PC-3 (cell line): Measurements from ENCODE around the gene MAFF. TPM values are rescaled to one million over a fixed set of nuclear protein-coding genes. Genes with fewer than 3 reads are reported as not detected.
A peak's percentile ranks its signal among the peaks of the same experiment; 100 is the strongest.

Experiments used
- ATAC-seq: fragments of 200-7000 bp; cut with Tn5 transposase; 2 replicates; pipeline ENCODE4 v1.9.1; 2020; ENCODE audit warnings: mild to moderate bottlenecking, moderate library complexity
- BruUV-seq: library from RNA; stranded (reverse); fragments of 400-500 nt; replicated peaks from 2 replicates; lab custom pipeline; 2021; lab: Mats Ljungman, UMichigan
- CTCF ChIA-PET: fragments of 300-600 bp; sonication (Branson Sonifier 250); formaldehyde crosslinking; loops from one replicate; lab custom pipeline; 2022; ENCODE audit warnings: antibody characterized with exemption; lab: Charles Lee
- POLR2A ChIA-PET: fragments of 300-600 bp; sonication (Branson Sonifier 250); formaldehyde crosslinking; loops from one replicate; lab custom pipeline; 2022; ENCODE audit warnings: antibody characterized with exemption; ENCODE audit not compliant: unreplicated experiment; lab: Charles Lee
- DNase-seq: peaks from one replicate; pipeline ENCODE4 v3.0.0-alpha.2; 2015
- H2AFZ ChIP-seq: fragments of 300-600 bp; sonication (generic); 2 replicates; pipeline ENCODE4 v1.6.0; 2016; ENCODE audit warnings: antibody characterized with exemption, low read length
- H3F3A ChIP-seq: fragments of 300-600 bp; sonication (generic); one replicate; pipeline ENCODE4 v1.6.0; 2017; ENCODE audit warnings: antibody characterized with exemption, low read length, control low read depth, mild to moderate bottlenecking; ENCODE audit not compliant: unreplicated experiment
- H3K27ac ChIP-seq: fragments of 300-600 bp; sonication (generic); 2 replicates; pipeline ENCODE4 v1.5.1; 2016; ENCODE audit warnings: mild to moderate bottlenecking, low read length
- H3K27me3 ChIP-seq: fragments of 300-600 bp; sonication (generic); 2 replicates; pipeline ENCODE4 v1.6.1; 2016; ENCODE audit warnings: low read length, mixed read lengths
- H3K36me3 ChIP-seq: fragments of 300-600 bp; sonication (generic); 2 replicates; pipeline ENCODE4 v1.6.1; 2016; ENCODE audit warnings: low read depth, mixed run types, low read length, mixed read lengths
- H3K4me1 ChIP-seq: fragments of 300-600 bp; sonication (generic); 2 replicates; pipeline ENCODE4 v1.5.1; 2016; ENCODE audit warnings: low read length; ENCODE audit not compliant: insufficient read depth
- H3K4me2 ChIP-seq: fragments of 300-600 bp; sonication (generic); 2 replicates; pipeline ENCODE4 v1.6.0; 2016; ENCODE audit warnings: low read length
- H3K4me3 ChIP-seq: fragments of 300-600 bp; sonication (generic); 2 replicates; pipeline ENCODE4 v1.5.1; 2016; ENCODE audit warnings: mild to moderate bottlenecking, low read length, mixed read lengths
- H3K79me2 ChIP-seq: fragments of 300-600 bp; sonication (generic); 2 replicates; pipeline ENCODE4 v1.6.1; 2017; ENCODE audit warnings: low read length, mixed read lengths
- H3K9ac ChIP-seq: fragments of 300-600 bp; sonication (generic); 2 replicates; pipeline ENCODE4 v1.6.0; 2016; ENCODE audit warnings: mild to moderate bottlenecking, low read length
- H3K9me2 ChIP-seq: fragments of 300-600 bp; sonication (generic); replicated peaks from 2 replicates; pipeline ENCODE4 v1.6.1; 2016; ENCODE audit warnings: mixed run types, low read length, mixed read lengths
- H3K9me3 ChIP-seq: fragments of 300-600 bp; sonication (generic); 2 replicates; pipeline ENCODE4 v1.6.1; 2016; ENCODE audit warnings: low read length, mixed read lengths
- H4K20me1 ChIP-seq: fragments of 300-600 bp; sonication (generic); 2 replicates; pipeline ENCODE4 v1.6.1; 2016; ENCODE audit warnings: low read length, mixed read lengths
- EZH2 ChIP-seq: fragments of 300-600 bp; sonication (generic); IDR thresholded peaks from one replicate; pipeline ENCODE4 v1.6.1; 2017; ENCODE audit warnings: antibody characterized with exemption, mild to moderate bottlenecking, low read length; ENCODE audit not compliant: unreplicated experiment
- EZH2phosphoT487 ChIP-seq: fragments of 300-600 bp; sonication (generic); IDR thresholded peaks from 2 replicates; pipeline ENCODE4 v1.6.1; 2018; ENCODE audit warnings: mild to moderate bottlenecking, antibody characterized with exemption, low read length, borderline replicate concordance
- intact Hi-C: fragments of 100-400 bp; cut with micrococcal nuclease; formaldehyde crosslinking; loops from 2 replicates; pipeline ENCODE4 v1.9.0; 2023
- total RNA-seq: library from RNA; depleted of rRNA; stranded (reverse); fragments of >200 nt; gene quantifications from 2 replicates; pipeline ENCODE4 v1.2.3, GENCODE V29; 2014
- TF ChIP-seq, protein P1 (sequence below): fragments of 300-600 bp; sonication (generic); conservative IDR thresholded peaks from 2 replicates; pipeline ENCODE4 v1.5.1; 2017; ENCODE audit warnings: antibody characterized with exemption, low read depth, mild to moderate bottlenecking, low read length

The MAFF gene
- total RNA-seq, 1 experiment from 2014 or later: 72.6 TPM

DNA sequence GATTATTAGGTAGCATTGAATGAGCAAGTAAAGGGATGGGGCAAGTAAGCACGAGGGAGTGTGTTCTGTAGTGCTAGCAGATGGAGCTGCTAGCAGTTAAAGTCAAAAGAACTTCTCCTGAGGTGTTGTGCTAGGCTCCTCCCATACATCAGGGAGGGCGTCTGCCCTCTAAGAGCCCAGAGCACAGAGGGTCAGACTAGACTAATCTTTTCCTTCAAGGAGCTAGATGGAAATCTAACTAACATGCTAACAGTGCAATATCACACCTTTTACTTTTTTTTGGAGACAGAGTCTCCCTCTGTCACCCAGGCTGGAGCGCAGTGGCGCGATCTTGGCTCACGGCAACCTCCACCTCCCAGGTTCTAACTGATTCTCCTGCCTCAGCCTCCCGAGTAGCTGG, 17.0 kb upstream of the MAFF start:
- Histone ChIP-seq H3K36me3 (no peaks in the 10 kb centered on the region), H3K4me1 (peaks cover 26% of the 10 kb centered on the region), H3K9ac (no peak overlapping the region), H3K9me3 (no peaks in the 10 kb centered on the region), H3K27me3 (no peaks in the 10 kb centered on the region), H4K20me1 (no peaks in the 10 kb centered on the region), H2AFZ (no peak overlapping the region), H3K4me3 (no peak overlapping the region), H3K27ac (no peak overlapping the region), H3K4me2 (no peak overlapping the region), H3F3A (peaks cover 7% of the 10 kb centered on the region), H3K79me2 (no peaks in the 10 kb centered on the region), H3K9me2 (no peaks in the 10 kb centered on the region)
- DNase-seq: no peak
- ATAC-seq: no peak
- intact Hi-C loops: no loop called here
- TF ChIP-seq EZH2: no peak
- TF ChIP-seq EZH2phosphoT487: no peak
- TF ChIP-seq, protein P1, sequence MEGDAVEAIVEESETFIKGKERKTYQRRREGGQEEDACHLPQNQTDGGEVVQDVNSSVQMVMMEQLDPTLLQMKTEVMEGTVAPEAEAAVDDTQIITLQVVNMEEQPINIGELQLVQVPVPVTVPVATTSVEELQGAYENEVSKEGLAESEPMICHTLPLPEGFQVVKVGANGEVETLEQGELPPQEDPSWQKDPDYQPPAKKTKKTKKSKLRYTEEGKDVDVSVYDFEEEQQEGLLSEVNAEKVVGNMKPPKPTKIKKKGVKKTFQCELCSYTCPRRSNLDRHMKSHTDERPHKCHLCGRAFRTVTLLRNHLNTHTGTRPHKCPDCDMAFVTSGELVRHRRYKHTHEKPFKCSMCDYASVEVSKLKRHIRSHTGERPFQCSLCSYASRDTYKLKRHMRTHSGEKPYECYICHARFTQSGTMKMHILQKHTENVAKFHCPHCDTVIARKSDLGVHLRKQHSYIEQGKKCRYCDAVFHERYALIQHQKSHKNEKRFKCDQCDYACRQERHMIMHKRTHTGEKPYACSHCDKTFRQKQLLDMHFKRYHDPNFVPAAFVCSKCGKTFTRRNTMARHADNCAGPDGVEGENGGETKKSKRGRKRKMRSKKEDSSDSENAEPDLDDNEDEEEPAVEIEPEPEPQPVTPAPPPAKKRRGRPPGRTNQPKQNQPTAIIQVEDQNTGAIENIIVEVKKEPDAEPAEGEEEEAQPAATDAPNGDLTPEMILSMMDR: no peak
- POLR2A ChIA-PET: no interaction called here
- no TSS peak for BruUV-seq
- CTCF ChIA-PET: no interaction called here

DNA sequence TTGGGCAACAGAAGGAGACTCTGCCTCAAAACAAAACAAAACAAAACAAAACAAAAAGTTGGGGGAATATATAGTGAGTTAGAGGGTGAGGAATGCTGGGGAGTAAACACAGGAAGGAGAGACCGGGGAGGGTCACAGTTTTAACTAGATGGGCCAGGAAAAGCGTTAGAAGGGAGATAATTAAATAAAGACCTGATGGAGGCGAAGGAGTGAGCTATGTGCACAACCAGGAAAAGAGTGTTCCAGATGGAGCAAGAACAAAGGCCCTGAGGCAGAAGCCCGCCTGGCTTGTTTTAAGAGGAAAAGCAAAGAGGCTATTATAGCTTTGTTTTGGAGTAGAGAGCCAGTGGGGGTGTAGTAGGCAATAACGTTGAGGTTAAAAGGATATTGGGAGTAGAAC, 15.4 kb upstream of the MAFF start:
- POLR2A ChIA-PET: no interaction called here
- H2AFZ ChIP-seq: no peak overlapping the region
- H4K20me1 ChIP-seq: no peaks in the 10 kb centered on the region
- TF ChIP-seq, protein P1: no peak
- TF ChIP-seq EZH2phosphoT487 (no peak), EZH2 (no peak)
- DNase-seq (no peak), ATAC-seq (no peak)
- no peaks in the 10 kb centered on the region for H3K27me3 ChIP-seq
- no peaks in the 10 kb centered on the region for H3F3A ChIP-seq
- no peaks in the 10 kb centered on the region for H3K9me3 ChIP-seq
- CTCF ChIA-PET: no interaction called here
- intact Hi-C loops: no loop called here
- no peaks in the 10 kb centered on the region for H3K79me2 ChIP-seq
- H3K4me3 ChIP-seq: no peak overlapping the region
- H3K4me1 ChIP-seq: peaks cover 9% of the 10 kb centered on the region
- H3K36me3 ChIP-seq: no peaks in the 10 kb centered on the region
- BruUV-seq: no TSS peak
- H3K9ac ChIP-seq: no peak overlapping the region
- no peak overlapping the region for H3K4me2 ChIP-seq
- no peaks in the 10 kb centered on the region for H3K9me2 ChIP-seq
- no peak overlapping the region for H3K27ac ChIP-seq

DNA sequence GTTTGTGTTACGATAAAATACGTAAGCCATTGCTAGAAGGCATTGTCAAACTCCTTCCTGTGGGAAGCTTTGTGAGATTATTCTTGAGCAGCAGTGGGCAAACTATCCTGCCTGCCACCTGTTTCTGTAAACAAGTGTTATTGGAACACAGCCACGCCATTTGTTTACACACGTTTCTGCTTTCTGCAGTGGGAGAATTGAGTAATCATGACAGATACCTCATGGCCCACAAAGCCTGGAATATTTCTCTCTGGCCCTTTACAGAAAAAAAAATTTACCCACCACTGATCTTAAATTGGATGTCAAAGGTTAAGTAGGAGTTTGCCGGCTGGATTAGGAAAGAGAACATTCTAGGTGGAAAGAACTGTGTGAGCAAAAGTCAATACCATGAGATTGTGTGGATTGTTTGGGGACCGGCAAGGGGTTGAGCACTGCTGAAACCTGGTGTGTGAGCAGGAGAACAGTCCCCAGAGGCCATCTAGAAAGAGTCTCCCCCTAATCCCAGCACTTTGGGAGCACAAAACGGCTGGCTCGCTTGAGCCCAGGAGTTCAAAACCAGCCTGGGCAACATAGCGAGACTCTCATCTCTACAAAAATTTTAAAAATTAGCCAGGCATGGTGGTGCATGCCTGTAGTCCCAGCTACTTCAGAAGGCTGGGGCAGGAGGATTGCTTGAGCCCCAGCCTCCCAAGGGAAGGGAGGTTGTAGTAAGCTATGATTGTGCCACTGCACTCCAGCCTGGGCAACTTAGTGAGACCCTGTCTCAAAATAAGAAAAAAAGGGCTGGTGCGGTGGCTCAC, 14.2 kb upstream of the MAFF start:
- Histone ChIP-seq H4K20me1 (no peaks in the 10 kb centered on the region), H3F3A (no peaks in the 10 kb centered on the region), H3K27me3 (no peaks in the 10 kb centered on the region), H3K4me1 (peaks cover 5% of the 10 kb centered on the region; the same call in 1 of the 2 replicates), H3K4me2 (peak overlapping the region; percentile 14), H3K36me3 (no peaks in the 10 kb centered on the region), H3K9ac (no peak overlapping the region), H3K27ac (no peak overlapping the region), H3K9me3 (no peaks in the 10 kb centered on the region), H2AFZ (no peak overlapping the region), H3K4me3 (no peak overlapping the region), H3K79me2 (no peaks in the 10 kb centered on the region), H3K9me2 (no peaks in the 10 kb centered on the region)
- intact Hi-C loops: no loop called here
- ATAC-seq (peak; percentile 62), DNase-seq (peak; percentile 78)
- ChIA-PET CTCF (no interaction called here), POLR2A (no interaction called here)
- no peak for TF ChIP-seq EZH2phosphoT487
- TF ChIP-seq EZH2: no peak
- TF ChIP-seq, protein P1: no peak
- no TSS peak for BruUV-seq
